GM12872 (cell line): ENCODE results near the gene GPC4.

Source experiments
- CTCF ChIP-seq: IDR thresholded peaks from 3 replicates; pipeline ENCODE4 v1.5.1; 2011; ENCODE audit warnings: low read depth, mild to moderate bottlenecking, low read length, moderate library complexity; ENCODE audit not compliant: insufficient read depth

Gene GPC4

GRCh38 chrX:133302775-133303445 lies 112.4 kb downstream of the GPC4 start:
- no peak for TF ChIP-seq CTCF

GRCh38 chrX:133300591-133300990 lies 114.7 kb downstream of the GPC4 start:
- no peak for TF ChIP-seq CTCF

- no peak for TF ChIP-seq CTCF
Measured at GRCh38 chrX:133297284-133297683, 118.0 kb downstream of the GPC4 start.

- no peak for TF ChIP-seq CTCF
Measured at GRCh38 chrX:133294126-133294525, 121.2 kb downstream of the GPC4 start.

- TF ChIP-seq CTCF = no peak
Measured at GRCh38 chrX:133290076-133290475, 125.2 kb downstream of the GPC4 start.

GRCh38 chrX:133287860-133288259 lies 127.4 kb downstream of the GPC4 start:
- TF ChIP-seq CTCF = no peak

GRCh38 chrX:133285341-133285740 lies 129.9 kb downstream of the GPC4 start:
- TF ChIP-seq CTCF = no peak
